ENCODE results near the gene ATG9B.

DNA sequence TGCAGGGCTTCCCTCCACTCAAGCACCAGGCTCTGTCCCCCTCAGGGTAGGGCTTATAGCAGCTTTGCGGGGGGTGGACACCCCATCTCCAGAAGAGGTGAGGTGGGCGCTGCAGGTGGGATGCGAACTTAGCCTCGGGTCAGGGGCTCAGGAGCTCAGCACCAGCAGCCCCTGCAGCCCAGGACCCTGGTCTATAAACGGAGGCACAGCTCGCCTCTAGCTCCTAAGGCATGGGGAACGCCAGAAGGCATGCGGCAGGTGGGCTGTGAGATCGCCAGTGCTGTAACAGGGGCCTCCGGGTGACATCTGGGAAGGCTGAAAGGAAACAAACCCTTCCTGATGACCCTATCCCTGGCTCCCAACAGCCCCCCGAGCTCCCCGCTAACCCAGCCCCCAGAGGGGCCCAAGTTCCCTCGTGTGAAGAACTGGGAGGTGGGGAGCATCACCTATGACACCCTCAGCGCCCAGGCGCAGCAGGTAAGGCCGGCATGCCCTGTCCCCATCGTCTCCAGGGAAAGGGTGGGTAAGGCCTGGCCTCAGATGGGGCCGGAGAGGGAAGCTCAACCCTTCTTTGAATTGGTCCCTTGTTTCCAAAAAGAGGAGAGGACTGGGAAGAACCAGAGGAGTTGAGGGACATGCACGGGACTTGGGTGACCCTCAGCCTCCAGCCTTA is 29.3 kb downstream of the ATG9B start:
- TF ChIP-seq, protein P1, sequence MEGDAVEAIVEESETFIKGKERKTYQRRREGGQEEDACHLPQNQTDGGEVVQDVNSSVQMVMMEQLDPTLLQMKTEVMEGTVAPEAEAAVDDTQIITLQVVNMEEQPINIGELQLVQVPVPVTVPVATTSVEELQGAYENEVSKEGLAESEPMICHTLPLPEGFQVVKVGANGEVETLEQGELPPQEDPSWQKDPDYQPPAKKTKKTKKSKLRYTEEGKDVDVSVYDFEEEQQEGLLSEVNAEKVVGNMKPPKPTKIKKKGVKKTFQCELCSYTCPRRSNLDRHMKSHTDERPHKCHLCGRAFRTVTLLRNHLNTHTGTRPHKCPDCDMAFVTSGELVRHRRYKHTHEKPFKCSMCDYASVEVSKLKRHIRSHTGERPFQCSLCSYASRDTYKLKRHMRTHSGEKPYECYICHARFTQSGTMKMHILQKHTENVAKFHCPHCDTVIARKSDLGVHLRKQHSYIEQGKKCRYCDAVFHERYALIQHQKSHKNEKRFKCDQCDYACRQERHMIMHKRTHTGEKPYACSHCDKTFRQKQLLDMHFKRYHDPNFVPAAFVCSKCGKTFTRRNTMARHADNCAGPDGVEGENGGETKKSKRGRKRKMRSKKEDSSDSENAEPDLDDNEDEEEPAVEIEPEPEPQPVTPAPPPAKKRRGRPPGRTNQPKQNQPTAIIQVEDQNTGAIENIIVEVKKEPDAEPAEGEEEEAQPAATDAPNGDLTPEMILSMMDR (IDR thresholded peaks at IDR 0.05 in 8 of 11, conservative IDR thresholded peaks at IDR 0.05 in 3 of 11) = no peak
- no peak for TF ChIP-seq POLR2A (IDR thresholded peaks at IDR 0.05)
- no peak for TF ChIP-seq POLR2AphosphoS5 (IDR thresholded peaks at IDR 0.05)
